ENCODE data around the gene NFRKB.

The NFRKB gene

DNA sequence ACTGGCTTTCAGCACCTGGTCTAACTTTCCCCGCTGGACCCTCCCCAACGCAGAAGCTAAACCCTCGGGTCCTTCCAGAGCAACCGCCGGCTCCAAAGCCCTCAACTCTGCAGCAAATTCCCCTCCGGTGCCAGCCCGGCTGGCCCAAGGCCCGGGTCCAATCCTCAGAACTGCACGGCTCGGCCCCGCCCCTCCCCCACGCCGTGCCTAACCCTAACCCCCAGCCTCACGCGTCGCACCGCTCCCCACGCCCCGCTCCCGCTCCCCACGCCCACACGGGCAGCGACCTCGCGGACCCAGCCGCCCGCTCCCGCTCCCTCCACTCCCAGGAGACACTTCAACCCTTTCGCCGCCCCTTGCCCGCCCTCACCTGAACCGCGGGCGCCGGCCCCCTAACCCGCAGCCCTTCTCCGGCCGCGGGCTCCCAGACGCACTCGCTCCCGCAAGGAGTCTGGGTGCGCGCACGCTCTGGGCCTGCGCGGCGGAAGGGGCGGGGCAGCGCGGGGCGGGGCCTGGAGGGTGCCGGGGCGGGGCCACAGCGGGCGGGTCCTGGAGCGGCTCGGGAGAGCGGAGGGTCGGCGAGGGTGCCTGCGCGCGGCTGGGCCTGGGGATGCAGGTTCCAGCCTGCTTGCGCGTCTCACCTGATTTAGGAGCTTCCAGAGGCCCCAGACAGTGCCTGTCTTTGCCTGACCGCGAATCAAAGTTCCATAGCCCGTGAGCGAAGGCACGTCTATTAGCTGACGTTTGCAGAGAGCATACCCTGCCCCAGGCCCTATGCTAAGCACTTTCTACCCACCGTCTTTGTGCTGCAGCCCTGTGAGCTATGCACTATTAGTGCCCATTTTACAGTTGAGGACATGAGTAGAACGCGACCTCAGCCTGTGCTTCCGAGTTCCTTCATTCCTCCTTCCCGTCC is at the start of gene NFRKB:
TSS of gene NFRKB (minus strand) at position 453 of the 916 bp plus-strand sequence. CDS start 2,729 bp downstream, outside the sequence.
- peak; percentile 65 to 81 for DNase-seq

DNA sequence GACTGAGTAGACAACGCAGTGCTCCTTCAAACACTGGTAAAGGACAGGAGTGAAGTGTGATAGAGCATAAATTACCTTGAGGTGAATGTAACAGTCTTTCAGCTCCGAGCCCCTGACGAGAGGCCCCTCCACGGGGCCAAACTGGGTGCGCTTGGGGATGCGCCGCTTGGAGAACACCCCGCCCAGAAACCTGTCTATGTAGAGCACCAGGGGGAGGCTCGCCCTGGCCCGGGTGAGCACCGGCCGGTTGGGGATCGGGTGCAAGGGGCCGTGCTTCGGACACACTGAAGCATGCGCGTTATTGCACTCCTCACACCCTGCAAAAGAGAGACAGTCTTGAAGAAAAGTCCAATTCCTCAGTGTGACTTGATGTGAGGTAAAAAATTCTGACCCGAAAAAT is 49.3 kb upstream of the NFRKB start:
- DNase-seq = no peak

DNA sequence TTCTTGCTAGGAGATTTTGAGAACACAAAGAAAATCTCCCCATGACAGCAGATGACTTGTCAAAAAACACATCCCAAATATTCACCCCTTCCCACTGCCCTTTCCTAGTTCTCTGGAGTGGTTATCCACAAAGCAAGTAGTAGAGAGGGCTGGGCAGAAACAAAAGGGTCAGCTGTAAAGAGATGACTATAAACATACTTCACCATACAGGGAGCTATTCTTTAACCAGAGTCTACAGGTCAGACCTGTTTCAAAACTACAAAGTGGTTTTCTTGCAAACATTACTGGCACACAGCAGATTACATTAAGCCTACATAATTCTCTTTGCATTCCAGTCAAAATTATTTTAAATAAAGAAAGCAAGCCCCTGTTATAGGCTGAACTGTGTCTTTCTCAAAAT is 47.7 kb upstream of the NFRKB start:
- DNase-seq = no peak

DNA sequence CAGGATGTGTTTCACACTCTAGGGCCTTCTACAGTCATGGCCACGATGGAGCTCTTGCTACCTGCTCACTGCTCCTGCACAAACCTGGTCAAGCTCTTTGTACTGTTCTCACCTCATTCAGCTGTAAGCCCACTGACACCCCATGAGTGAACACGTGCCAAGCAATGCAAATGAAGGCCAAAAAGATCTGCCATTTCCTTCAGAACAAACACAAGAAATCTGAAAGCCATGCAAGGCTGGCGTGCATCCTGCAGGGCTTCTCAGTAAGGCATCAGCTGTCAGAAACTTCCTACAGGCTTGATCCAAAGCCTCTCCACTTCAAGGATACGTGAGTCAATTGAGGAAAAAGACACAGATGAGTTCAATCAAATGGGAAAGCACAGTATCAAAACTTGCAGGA is 44.1 kb upstream of the NFRKB start:
- no peak for DNase-seq

DNA sequence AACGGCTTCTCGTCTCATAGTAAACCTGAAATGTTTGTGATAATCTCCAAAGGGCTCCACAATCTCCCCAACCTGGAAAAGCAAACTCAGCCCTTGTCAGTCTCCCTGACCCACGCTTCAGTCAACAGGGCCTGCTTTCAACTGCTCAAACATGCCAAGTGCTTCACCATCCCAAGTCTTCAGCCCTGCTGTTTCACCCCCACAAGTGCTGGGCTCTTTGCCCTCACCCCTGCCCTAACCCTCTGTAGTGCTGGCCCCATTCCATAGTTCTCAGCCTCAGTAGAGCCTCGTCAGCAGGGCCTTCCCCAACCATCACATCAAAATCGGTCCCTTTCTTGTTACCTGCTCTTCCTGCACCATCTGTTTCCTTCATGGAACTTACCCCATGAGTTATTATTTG is 43.4 kb upstream of the NFRKB start:
- DNase-seq = peak in 1 of 2 experiments; percentile 36

DNA sequence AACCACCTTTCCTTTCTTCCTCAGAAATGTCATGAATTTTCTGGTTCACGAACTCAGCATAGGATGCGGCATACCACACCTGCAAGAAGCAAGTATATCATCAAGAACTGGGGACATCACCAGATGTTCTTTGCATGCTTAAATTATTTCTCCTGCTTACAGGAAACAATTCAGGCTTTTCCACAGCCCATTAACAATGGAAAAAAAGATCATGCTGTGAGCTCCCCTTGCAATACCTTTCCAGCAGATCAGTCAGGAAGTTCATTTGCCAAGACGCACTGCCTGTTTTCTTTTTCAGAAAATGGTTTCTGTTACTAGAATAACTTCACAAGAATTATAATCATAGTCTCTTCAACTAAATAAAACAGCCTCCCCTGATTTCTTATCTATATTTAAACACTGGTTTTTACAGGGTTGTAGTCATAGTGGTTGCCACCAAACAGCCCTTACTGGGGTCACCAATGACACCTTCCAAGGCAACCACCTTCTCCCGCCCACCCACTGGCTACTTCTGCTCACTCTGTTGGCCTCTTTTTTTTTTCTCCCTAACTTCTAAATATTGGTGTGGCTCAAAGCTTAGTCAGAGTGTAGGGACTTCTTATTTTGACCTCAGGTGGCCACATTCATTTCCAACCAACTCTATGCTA is 42.3 kb upstream of the NFRKB start:
- no peak for DNase-seq

DNA sequence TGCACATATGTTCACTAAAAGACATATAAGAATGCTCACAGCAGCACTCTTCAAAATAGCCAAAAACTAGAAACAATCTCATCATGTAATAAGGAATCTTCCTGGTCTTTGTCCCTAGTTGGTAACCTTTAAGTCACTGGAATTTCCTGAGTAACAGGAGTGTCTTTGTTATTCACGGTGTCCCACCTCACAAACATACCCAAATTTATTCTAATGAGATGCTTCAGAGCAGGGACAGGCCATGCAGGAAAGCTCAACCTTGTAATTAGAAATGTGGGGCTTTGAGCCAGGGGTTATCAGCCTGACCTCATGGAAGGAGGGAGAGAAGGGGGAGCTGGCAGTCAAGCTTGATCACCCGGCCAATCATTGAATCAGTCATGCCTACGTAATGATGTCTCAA is 40.3 kb upstream of the NFRKB start:
- no peak for DNase-seq

DNA sequence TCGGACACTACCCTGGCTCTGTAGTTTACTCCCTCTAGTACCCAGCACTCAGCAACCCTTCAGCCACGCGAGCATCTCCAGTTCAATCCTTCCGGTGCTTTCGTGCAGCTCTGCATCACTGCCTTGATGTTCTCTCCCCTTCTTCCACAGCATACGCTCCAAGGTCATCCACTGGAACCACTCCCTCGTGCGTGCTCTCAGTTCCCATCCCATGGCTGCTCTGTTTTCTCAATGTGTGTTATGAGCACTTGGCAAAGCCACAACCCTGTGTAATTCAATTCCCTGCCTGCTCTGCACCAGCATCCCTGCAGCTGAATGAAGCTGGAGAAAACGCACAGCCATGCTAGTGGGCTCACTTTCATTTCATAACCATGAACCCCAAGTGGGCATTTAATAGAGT is 38.5 kb upstream of the NFRKB start:
- DNase-seq = no peak

DNA sequence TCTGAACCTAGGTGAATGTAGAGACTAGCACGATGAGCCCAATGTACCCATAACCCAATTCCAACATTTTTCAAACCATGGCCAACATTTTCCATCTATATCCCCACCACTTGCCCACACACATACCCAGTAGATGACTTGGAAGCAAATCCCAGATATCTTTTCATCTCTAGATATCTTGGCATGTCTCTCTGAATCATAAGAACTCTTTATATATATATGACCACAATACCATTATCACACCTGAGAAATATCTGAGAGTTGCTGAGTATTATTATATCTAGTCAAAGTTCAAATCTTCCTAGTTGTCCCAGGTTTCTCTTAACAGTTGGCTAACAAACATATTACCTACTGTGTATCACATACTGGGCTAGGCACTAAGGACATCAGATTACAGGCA is 37.9 kb upstream of the NFRKB start:
- no peak for DNase-seq

DNA sequence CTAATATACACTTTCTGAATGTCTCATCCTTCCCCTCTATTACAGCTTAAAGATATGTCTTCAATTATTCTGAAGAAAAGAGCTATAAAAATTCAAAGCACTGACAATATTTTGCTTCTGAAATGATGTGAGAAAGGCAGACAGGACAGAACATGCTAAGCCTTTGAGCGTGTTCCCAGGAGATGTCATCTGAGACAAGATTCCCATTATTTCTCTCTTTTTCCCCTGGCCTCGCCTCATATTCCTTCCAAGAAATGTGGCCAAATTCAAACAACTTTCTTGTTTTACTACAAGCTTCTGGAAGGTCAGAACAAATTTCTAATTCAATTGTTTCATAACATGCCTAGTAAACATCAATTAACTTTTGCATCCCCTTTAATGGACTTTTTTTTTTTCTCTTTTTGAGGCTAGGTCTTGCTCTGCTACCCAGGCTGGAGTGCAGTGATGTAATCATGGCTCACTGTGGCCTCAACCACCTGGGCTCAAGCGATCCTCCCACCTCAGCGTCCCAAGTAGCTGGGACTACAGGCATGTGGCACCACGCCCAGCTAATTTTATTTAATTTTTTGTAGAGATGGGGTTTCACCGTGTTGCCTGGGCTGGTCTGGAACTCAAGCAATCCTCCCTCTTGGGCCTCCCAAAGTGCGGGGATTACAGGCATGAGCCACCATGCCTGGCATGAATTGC is 37.1 kb upstream of the NFRKB start:
- DNase-seq = no peak

DNA sequence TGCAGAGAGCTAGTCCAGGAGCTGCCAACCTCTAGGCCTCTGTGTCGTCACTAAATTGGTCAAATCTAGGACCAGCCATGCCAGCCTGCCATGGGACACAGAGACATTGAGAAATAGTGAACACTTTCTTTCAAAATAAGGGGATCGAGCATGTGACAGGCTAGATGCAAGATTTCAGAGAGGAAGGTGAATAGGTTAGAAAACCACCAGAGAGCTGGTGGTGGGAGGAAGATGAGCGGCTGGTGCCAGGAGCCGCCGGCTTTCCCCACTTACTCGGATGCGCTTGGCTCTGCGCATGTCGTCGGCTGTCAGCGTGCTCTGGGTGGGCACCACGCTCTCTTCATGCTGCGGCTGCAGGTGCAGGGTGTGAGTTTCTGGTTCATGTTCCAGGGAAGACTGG is 35.4 kb upstream of the NFRKB start:
- no peak for DNase-seq

DNA sequence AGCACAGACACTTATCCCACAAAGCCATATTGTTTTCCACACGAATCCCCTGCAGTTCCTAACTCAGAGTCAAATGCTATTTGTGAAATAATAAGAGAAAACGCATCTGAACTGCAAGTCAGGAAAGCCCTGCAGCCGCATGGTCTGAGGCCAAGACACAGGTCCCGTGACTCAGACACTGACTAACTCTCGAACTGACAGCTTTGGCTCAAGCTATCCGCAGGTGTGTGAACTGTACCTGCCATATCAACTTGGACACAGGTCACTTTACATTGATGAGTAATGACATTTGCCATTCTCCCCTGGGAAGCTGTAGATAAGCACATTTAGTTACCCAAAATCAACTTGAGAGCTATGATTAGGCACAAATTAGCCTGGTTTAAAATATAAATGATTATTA is 34.9 kb upstream of the NFRKB start:
- no peak for DNase-seq

DNA sequence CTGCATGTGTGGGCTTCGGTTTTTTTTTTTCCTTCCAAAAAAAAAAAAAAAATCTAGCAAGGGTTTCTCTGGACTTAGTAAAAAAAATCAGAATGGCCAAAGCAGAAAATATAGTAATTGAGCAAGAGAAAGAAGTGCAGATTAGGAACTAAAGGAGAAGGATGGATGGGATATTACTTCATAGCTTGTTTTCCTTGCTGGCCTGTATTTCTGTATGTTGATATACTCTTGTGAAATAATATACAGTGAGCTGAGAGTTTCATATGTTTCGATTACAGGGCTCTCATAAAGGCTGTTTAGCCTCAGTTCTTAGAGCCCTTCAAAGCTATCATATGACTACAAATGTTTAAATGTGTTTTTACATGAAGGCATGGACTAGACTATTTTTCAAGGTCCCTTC is 34.3 kb upstream of the NFRKB start:
- no peak for DNase-seq

DNA sequence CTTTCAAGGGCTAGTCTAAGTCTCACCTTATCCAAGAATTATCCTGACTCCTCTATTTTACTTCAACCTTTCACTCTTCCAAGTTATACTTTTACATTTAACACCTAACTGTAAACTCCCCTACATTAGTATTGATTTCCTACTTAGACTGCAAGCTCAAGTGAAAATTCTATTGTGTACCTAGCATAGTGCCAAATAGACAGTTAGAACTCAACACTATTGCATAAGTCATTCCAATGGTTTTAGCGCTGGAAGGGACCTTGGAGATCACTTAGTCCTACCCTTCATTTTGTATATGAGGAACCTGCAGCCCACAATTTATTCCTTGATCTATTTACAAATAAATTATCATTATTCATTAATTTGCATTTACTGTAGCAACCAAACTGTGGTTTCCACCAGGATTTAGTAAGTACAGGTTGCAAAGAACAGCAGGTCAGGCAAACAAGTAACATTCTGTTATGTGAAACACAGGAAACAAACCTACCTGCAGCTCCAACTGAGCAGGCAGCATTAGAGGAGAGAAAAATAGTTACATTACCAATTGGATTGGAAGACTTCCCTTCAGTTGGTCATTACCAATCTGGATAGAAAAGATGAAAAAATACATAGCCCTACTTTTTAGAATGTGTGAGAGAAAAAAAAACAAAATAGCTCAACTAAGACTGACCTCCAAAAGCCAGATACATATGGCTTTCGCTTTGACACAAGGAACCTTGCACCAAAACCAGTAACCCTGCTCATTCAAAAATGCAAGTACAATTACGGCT is 33.7 kb upstream of the NFRKB start:
- no peak for DNase-seq

DNA sequence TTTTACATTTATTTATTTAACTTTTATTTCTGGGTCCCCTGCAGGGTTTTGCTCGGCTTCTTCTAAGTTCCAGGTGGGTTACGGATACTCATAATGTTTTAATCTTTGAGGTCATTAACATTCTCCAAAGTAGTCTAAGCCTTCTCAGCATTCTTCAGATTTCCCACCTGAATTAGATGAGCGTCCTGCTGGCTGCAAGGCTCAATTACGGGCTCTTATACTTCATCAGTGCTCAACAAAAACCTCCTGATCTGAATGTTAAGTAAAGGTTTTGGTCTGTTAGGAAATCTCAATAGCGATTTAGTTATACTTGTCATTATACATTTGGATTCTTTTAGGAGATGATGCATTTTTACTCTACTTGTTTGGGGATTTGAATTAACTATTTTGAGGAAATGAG is 27.3 kb upstream of the NFRKB start:
- no peak for DNase-seq

DNA sequence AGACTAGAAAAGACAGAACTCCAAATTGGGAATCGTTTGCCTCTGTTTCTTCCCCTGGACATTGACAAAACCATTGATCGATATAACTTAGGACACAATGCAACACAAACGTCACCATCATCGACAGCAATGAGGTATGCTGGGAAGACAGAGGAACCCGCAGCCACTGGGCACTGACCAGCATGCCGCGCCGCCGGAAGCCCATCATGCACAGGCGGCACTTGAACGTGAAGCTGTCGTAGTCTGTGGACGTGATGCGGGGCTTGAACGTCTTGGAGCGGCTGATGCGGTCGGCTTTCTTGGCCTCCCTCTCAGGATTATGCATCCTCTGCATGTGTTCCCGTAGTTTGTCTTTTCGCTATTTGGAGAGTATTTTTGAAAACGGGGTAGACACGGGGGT is 23.0 kb upstream of the NFRKB start:
- DNase-seq = no peak

DNA sequence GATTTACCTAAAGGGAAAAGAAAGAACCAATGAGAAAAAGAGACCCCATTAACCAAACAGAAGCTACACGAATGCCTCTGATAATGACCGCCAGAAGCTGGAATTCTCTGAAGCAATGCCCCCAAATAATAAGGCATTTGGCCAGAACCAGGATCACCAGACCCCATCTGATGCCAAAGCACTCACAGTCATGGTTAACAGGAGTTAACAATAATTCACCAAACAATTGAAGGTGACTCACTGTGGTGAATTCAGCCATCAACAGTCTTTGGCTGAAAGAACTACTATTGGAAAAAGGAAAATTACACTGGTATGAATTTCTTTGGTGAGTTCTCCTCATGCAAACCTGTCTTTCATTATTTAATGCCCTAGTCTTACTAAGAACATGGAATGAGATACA is 21.9 kb upstream of the NFRKB start:
- no peak for DNase-seq

DNA sequence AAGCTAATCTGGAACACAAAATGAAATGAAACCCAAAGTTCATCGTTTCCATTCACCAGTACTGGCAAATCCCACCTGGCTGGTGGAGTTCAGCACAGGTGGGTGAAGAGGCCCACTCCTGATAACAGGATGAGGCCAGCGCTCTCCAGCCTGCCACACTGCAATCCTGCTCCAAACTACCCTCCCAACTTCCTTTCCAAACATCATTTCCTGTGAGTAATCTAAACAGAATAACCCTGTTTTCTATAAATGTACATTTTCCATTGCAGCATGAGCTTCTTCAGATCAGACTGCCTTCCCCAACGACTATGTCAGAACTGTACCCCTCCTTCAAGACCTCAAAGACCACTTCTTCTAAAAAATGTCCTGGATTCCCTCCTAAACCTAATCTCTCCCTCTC is 15.9 kb upstream of the NFRKB start:
- no peak for DNase-seq

DNA sequence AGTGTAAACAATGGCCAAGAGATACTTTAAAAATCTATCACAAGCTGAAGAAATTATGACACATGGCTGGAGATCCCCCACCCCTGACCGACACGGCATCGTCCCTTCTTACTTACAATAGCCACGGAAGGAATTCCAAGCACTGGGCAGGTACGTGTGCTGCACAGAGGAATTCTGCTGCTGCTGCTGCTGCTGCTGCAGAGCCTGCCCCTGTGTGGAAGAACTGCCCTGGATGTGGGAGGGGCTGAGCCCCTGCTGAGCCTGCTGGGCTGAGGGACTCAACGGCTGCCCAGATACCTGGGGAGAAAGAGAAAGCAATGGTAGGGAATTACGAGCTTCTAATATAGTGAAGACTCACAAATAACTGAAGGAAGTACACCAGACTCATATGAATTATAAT is 15.0 kb upstream of the NFRKB start:
- DNase-seq = no peak

DNA sequence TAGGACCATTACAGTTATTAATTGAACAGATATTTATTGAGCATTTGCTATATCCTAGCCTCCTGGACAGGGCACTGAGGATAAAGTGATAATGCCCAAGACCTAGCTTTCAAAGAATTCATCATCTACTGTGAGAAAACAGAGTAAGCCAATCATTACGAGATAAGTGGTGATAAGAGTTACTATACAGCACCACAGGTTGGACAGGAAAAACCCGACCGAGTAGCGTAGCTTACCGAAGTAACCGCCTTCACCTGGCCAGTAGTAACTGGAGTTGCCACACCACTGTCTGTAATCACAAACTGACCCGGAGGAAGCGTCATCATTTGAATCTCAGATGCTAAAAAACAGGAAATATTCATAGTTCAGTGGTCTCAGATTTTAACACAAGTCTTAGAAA is 10.0 kb upstream of the NFRKB start:
- no peak for DNase-seq

DNA sequence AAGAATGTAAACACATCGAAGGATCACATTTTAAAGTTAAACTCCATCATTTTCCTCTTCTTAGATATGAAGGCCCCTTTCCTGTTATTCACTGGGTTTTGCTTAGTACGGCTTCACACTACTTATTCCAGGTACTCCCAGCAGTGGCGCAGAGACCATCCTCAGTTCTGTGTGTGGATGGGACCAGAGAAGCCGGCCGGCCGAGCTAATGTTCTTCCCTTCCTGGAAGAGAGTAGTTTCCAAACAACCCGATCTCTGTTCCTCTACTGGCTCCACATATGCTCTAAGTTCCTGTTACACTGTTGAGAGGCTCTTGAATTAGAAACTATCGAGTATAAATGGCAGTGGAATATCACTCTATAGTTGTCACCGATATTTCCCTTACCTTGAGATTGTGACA is 684 bp upstream of the NFRKB start:
- DNase-seq = no peak

DNA sequence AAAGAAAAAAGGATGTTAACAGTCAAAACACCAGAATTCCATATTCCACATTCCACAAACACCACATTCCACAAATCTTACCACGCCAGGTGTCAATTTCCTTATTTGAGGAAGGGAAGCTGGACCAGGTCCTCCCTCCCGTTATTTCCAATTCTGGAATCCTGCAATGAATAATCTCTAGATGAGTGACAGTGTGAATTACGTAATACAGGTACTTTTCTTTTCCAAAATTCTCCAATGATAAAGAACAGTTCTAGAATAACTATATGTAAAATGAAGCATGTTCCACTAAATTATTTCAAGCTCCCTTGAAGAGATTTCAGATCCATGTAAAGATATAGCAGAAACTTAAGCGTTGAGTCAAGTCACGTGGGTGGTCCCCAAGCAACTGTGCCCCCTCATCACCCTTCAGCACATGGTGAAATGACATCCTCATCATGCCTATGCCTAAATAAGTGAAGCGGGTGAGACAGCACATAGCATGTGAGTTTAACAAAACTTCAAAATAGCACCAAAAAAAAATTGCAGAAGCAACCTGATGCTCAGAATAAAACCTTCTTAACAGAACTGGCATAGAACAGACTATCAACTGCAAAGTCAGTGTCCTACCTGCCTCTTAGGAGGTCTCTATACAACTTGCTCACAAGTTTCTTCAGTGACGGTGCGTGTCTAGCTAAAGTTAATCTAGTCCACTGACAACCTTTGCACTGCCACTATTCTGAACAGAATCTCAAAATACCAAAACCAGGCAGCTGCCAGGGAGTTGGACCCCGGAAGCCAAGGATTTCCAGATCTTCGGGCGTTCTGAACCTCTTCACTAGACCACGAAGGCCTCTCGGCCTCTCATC is 876 bp downstream of the NFRKB start:
- no peak for DNase-seq
